Endodermal cell (in vitro differentiated cells): ENCODE data around the gene RNF113B. TPM values are rescaled to one million over a fixed set of nuclear protein-coding genes. Genes with fewer than 3 reads are reported as not detected.
A peak's percentile ranks its signal among the peaks of the same experiment; 100 is the strongest.

ENCODE experiments used
- DNase-seq: peaks from one replicate; pipeline ENCODE4 v3.0.0-alpha.2; 2017
- H3K27ac ChIP-seq: 2 replicates; pipeline ENCODE4 v1.5.1; 2013; ENCODE audit warnings: mild to moderate bottlenecking, low read depth, low read length, moderate library complexity
- H3K27me3 ChIP-seq: 2 replicates; pipeline ENCODE4 v1.6.1; 2013; ENCODE audit warnings: mild to moderate bottlenecking, low read length, moderate library complexity; ENCODE audit not compliant: insufficient read depth, control insufficient read depth, poor library complexity, severe bottlenecking
- H3K36me3 ChIP-seq: 2 replicates; pipeline ENCODE4 v1.7.0; 2013; ENCODE audit warnings: mild to moderate bottlenecking, low read length, moderate library complexity; ENCODE audit not compliant: control insufficient read depth, insufficient read depth
- H3K4me1 ChIP-seq: one replicate; pipeline ENCODE4 v1.7.0; 2013; ENCODE audit warnings: low read length; ENCODE audit not compliant: control insufficient read depth, insufficient read depth
- H3K4me3 ChIP-seq: 2 replicates; pipeline ENCODE4 v1.5.1; 2013; ENCODE audit warnings: mild to moderate bottlenecking, low read length, moderate library complexity
- H3K9ac ChIP-seq: 2 replicates; pipeline ENCODE4 v1.6.1; 2013; ENCODE audit warnings: mild to moderate bottlenecking, low read length, moderate library complexity; ENCODE audit not compliant: poor library complexity, severe bottlenecking; ENCODE audit errors: extremely low read depth
- H3K9me3 ChIP-seq: 2 replicates; pipeline ENCODE4 v1.6.1; 2013; ENCODE audit warnings: mild to moderate bottlenecking, low read length, moderate library complexity; ENCODE audit not compliant: control insufficient read depth
- H3K27ac Mint-ChIP-seq: 2 replicates; pipeline ENCODE4 v1.8.0; 2020; ENCODE audit warnings: mixed read lengths
- H3K27me3 Mint-ChIP-seq: 2 replicates; pipeline ENCODE4 v1.8.0; 2021; ENCODE audit warnings: mild to moderate bottlenecking, mixed read lengths; ENCODE audit not compliant: insufficient read depth
- H3K36me3 Mint-ChIP-seq: 2 replicates; pipeline ENCODE4 v1.8.0; 2020; ENCODE audit warnings: low read depth, mixed read lengths
- H3K4me1 Mint-ChIP-seq: 2 replicates; pipeline ENCODE4 v1.8.0; 2020; ENCODE audit warnings: mixed read lengths
- H3K4me3 Mint-ChIP-seq: 2 replicates; pipeline ENCODE4 v1.8.0; 2020; ENCODE audit warnings: mild to moderate bottlenecking, moderate library complexity, mixed read lengths
- H3K9me3 Mint-ChIP-seq: 2 replicates; pipeline ENCODE4 v1.8.0; 2020; ENCODE audit warnings: mild to moderate bottlenecking, mixed read lengths
- WGBS, 2 experiments: methylation state at CpG; one replicate each; pipeline versions ENCODE4 v1.1.5 to v1.1.7; 2013; ENCODE audit warnings: missing lambda C conversion rate in 2 of 2, mixed read lengths in 1 of 2; ENCODE audit not compliant: insufficient coverage in 1 of 2, insufficient read length in 1 of 2; 5-methylcytosine and 5-hydroxymethylcytosine counted together
- total RNA-seq, 2 donors: library from RNA; stranded (reverse); fragmentation: NEBNext Ultra II Directional in 1 of 2; extraction: Animal tissue kit (Norgen Biotek cat#: 25700) in 1 of 2; gene quantifications; 2 replicates in 1 of 2; 3 replicates in 1 of 2; pipeline ENCODE4 v1.2.1, GENCODE V29; 2021
- TF ChIP-seq, protein P1 (sequence below): fragments of 200-600 bp; sonication (generic); conservative IDR thresholded peaks from 2 replicates; pipeline ENCODE4 v1.5.0; 2021; ENCODE audit warnings: antibody characterized with exemption, mild to moderate bottlenecking

RNF113B gene
- total RNA-seq, 2 donors from 2014 or later: not detected

- Mint-ChIP-seq H3K36me3 (peaks cover 33% of the 10 kb centered on the region), H3K9me3 (no peaks in the 10 kb centered on the region), H3K27ac (no peak overlapping the region), H3K27me3 (no peaks in the 10 kb centered on the region), H3K4me1 (peaks cover 18% of the 10 kb centered on the region), H3K4me3 (no peak overlapping the region)
- no peaks in the 10 kb centered on the region for H3K27me3 ChIP-seq
- no peak overlapping the region for H3K27ac ChIP-seq
- H3K4me1 ChIP-seq: peaks cover 6% of the 10 kb centered on the region
- DNase-seq: no peak
- no peaks in the 10 kb centered on the region for H3K9me3 ChIP-seq
- no peak overlapping the region for H3K4me3 ChIP-seq
- H3K36me3 ChIP-seq: peaks cover 47% of the 10 kb centered on the region
- H3K9ac ChIP-seq: no peak overlapping the region
- TF ChIP-seq, protein P1, sequence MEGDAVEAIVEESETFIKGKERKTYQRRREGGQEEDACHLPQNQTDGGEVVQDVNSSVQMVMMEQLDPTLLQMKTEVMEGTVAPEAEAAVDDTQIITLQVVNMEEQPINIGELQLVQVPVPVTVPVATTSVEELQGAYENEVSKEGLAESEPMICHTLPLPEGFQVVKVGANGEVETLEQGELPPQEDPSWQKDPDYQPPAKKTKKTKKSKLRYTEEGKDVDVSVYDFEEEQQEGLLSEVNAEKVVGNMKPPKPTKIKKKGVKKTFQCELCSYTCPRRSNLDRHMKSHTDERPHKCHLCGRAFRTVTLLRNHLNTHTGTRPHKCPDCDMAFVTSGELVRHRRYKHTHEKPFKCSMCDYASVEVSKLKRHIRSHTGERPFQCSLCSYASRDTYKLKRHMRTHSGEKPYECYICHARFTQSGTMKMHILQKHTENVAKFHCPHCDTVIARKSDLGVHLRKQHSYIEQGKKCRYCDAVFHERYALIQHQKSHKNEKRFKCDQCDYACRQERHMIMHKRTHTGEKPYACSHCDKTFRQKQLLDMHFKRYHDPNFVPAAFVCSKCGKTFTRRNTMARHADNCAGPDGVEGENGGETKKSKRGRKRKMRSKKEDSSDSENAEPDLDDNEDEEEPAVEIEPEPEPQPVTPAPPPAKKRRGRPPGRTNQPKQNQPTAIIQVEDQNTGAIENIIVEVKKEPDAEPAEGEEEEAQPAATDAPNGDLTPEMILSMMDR: no peak
- WGBS, 2 experiments: 96 to 97% methylated on average over 10 to 11 of the region's 11 CpGs
Measured at GRCh38 chr13:98190889-98191444, 13.9 kb upstream of the RNF113B start.

DNA sequence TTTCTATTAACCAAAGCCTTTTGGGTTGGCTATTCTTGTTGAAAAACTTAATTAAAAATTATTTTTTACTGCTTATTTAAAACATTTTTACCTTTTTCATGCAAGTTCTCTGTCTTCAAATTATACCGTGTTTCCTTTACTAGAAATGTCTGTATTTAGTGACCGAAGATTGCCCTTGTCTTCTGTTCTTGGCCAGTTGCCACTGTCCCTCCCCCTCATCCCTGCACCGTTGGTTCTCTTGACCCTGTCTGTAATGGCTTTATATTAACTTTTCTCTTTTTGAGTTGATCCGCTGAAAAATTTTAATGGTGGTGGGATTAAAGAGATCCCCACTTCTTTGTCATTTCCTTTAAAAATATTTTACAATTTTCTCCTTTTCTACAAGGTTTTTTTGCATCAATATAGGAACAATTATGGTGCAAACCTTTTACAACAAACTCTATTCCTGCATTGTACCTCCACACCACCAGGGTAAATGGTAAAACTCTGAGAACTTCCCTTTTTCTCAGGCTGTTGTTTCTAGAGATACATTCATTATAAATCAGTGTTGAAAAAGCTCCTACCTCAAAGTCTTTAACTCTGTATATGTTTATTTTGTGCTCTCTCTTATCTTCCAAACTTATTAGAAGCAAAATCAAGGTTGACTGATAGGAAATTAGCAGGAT, 12.9 kb upstream of the RNF113B start:
- no peak overlapping the region for H3K4me3 Mint-ChIP-seq

DNA sequence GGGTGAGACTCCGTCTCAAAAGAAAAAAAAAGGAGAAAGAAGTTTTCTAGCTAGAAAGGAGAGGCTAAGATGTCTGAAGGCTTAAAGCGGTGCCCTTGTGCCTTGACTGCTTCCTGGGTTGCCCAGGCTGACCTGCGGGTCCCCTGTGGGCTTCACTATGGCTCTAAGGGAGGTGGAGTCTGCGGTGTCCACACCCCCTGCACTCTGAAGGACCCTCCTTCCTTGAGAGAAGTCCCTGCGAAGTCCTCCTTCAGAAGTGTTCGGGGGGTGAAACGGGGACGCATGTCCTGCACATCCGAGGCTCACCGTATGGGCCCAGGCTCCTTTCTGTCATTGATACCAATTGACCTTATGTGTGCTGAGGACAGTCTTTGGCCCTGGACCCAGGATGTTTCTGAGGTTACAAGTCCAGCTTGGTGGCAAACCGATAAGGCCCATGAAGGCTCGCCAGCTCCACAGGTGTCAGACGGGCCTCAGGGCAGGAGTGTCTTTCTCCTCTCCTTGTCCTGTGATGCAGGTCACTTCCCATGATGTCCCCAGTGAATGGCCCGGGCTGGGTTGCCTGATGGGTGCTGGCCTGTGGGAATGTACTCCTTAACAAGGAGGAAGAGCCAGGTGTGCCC, 11.6 kb upstream of the RNF113B start:
- WGBS, 2 experiments: 91 to 92% methylated on average over 11 to 14 of the region's 14 CpGs
- Histone ChIP-seq H3K4me1 (peaks cover 6% of the 10 kb centered on the region), H3K9me3 (no peaks in the 10 kb centered on the region), H3K36me3 (peaks cover 36% of the 10 kb centered on the region), H3K9ac (no peak overlapping the region), H3K27ac (no peak overlapping the region), H3K27me3 (no peaks in the 10 kb centered on the region), H3K4me3 (no peak overlapping the region)
- DNase-seq: peak; percentile 62
- Mint-ChIP-seq H3K27me3 (no peaks in the 10 kb centered on the region), H3K36me3 (peaks cover 34% of the 10 kb centered on the region), H3K27ac (no peak overlapping the region), H3K4me1 (peaks cover 19% of the 10 kb centered on the region), H3K9me3 (no peaks in the 10 kb centered on the region), H3K4me3 (no peak overlapping the region)
- TF ChIP-seq, protein P1: no peak

More for the DNA sequence above, 12.9 kb upstream of the RNF113B start:
- Mint-ChIP-seq H3K27me3 (no peaks in the 10 kb centered on the region), H3K9me3 (no peaks in the 10 kb centered on the region), H3K36me3 (peaks cover 34% of the 10 kb centered on the region), H3K4me1 (peaks cover 17% of the 10 kb centered on the region), H3K27ac (peak overlapping the region; percentile 27)
- no peak overlapping the region for H3K9ac ChIP-seq
- peaks cover 6% of the 10 kb centered on the region for H3K4me1 ChIP-seq
- H3K27me3 ChIP-seq: no peaks in the 10 kb centered on the region
- H3K27ac ChIP-seq: no peak overlapping the region
- no peak for DNase-seq
- 97 to 100% methylated on average over 2 to 3 of the region's 4 CpGs for WGBS, 2 experiments
- TF ChIP-seq, protein P1: peak; percentile 54
- H3K4me3 ChIP-seq: no peak overlapping the region
- H3K36me3 ChIP-seq: peaks cover 41% of the 10 kb centered on the region
- no peaks in the 10 kb centered on the region for H3K9me3 ChIP-seq
